OCI-LY1 (cell line): ENCODE measurements around the gene ZNF503.

ENCODE experiments used
- H2AFZ ChIP-seq: fragments of 200-600 bp; sonication (generic), shearing (Covaris generic); 2 replicates; pipeline ENCODE4 v1.6.0; 2014; ENCODE audit warnings: antibody characterized with exemption, mild to moderate bottlenecking, low read length
- H3F3A ChIP-seq: fragments of 200-600 bp; sonication (generic), shearing (Covaris generic); 2 replicates; pipeline ENCODE4 v1.6.0; 2014; ENCODE audit warnings: mild to moderate bottlenecking, antibody characterized with exemption, low read length, moderate library complexity; ENCODE audit not compliant: insufficient read depth
- H3K27ac ChIP-seq: fragments of 200-600 bp; sonication (generic); 2 replicates; pipeline ENCODE4 v1.5.1; 2014; ENCODE audit warnings: low read length, mixed run types, mild to moderate bottlenecking, low read depth; ENCODE audit not compliant: poor library complexity, severe bottlenecking
- H3K27me3 ChIP-seq: fragments of 200-600 bp; sonication (generic); 2 replicates; pipeline ENCODE4 v1.6.0; 2014; ENCODE audit warnings: antibody characterized with exemption, mild to moderate bottlenecking, low read length, moderate library complexity; ENCODE audit not compliant: insufficient read depth
- H3K36me3 ChIP-seq: fragments of 200-600 bp; sonication (generic); 2 replicates; pipeline ENCODE4 v1.6.1; 2014; ENCODE audit warnings: mild to moderate bottlenecking, antibody characterized with exemption, low read length, moderate library complexity, mixed read lengths; ENCODE audit not compliant: insufficient read depth
- H3K4me1 ChIP-seq: fragments of 200-600 bp; sonication (generic); 2 replicates; pipeline ENCODE4 v1.5.1; 2014; ENCODE audit warnings: mild to moderate bottlenecking, low read length, moderate library complexity; ENCODE audit not compliant: insufficient read depth, severe bottlenecking
- H3K4me2 ChIP-seq: fragments of 200-600 bp; sonication (generic), shearing (Covaris generic); 2 replicates; pipeline ENCODE4 v1.6.1; 2014; ENCODE audit warnings: low read length
- H3K4me3 ChIP-seq: fragments of 200-600 bp; sonication (generic); 2 replicates; pipeline ENCODE4 v1.5.1; 2014; ENCODE audit warnings: low read length, low read depth, mild to moderate bottlenecking, mixed read lengths; ENCODE audit not compliant: poor library complexity, severe bottlenecking
- H3K79me2 ChIP-seq: fragments of 200-600 bp; shearing (Covaris generic); 2 replicates; pipeline ENCODE4 v1.6.1; 2016; ENCODE audit warnings: mixed run types, low read length, mixed read lengths; ENCODE audit not compliant: insufficient read depth
- H3K9ac ChIP-seq: fragments of 200-600 bp; sonication (generic), shearing (Covaris generic); 2 replicates; pipeline ENCODE4 v1.6.1; 2014; ENCODE audit warnings: mild to moderate bottlenecking, low read length, mixed read lengths
- H3K9me2 ChIP-seq: fragments of 200-600 bp; sonication (generic), shearing (Covaris generic); 2 replicates; pipeline ENCODE4 v1.6.1; 2014; ENCODE audit warnings: low read depth, mild to moderate bottlenecking, low read length, mixed read lengths
- H3K9me3 ChIP-seq: fragments of 200-600 bp; shearing (Covaris generic); 2 replicates; pipeline ENCODE4 v1.6.1; 2014; ENCODE audit warnings: low read length, mixed read lengths
- H4K20me1 ChIP-seq: fragments of 200-600 bp; sonication (generic), shearing (Covaris generic); 2 replicates; pipeline ENCODE4 v1.6.0; 2016; ENCODE audit warnings: mild to moderate bottlenecking, low read length; ENCODE audit not compliant: insufficient read depth
- EZH2 ChIP-seq: fragments of 200-600 bp; sonication (generic), shearing (Covaris generic); IDR thresholded peaks from 2 replicates; pipeline ENCODE4 v1.8.0; 2017; ENCODE audit warnings: borderline replicate concordance, mixed run types, mild to moderate bottlenecking, antibody characterized with exemption, low read length, moderate library complexity, mixed read lengths
- TF ChIP-seq, protein P1 (sequence below): fragments of 200-600 bp; sonication (generic), shearing (Covaris generic); IDR thresholded peaks from 2 replicates; pipeline ENCODE4 v1.5.1; 2017; ENCODE audit warnings: mild to moderate bottlenecking, antibody characterized with exemption, low read length, moderate library complexity, mixed read lengths

Gene ZNF503

DNA sequence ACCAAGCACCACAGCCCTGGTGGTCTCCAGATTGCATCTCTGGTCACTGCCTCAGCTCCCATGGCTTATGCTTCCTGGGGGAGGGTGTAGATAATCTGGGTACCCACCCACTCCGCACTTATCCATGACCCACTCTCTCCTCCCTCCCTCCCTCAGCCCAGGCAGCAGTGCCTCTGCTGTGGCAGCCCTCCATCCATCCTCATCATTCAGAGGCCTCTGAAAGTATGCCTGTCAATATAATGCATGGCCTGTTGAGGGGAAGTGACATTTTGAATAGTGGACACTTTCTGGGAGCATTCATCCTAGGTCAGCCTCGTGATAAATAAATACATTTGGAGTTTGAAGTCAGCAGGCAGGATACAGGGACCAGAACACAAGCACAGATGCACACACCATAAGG, 23.2 kb downstream of the ZNF503 start:
- no peaks in the 10 kb centered on the region for H3K79me2 ChIP-seq
- no peak overlapping the region for H3K27ac ChIP-seq
- no peaks in the 10 kb centered on the region for H3K27me3 ChIP-seq
- no peaks in the 10 kb centered on the region for H3K36me3 ChIP-seq
- H2AFZ ChIP-seq: no peak overlapping the region
- H3K4me2 ChIP-seq: no peak overlapping the region
- H3K9me3 ChIP-seq: no peaks in the 10 kb centered on the region
- no peak overlapping the region for H3K4me3 ChIP-seq
- no peaks in the 10 kb centered on the region for H3F3A ChIP-seq
- no peaks in the 10 kb centered on the region for H3K9me2 ChIP-seq
- no peaks in the 10 kb centered on the region for H4K20me1 ChIP-seq
- no peak overlapping the region for H3K9ac ChIP-seq
- TF ChIP-seq, protein P1, sequence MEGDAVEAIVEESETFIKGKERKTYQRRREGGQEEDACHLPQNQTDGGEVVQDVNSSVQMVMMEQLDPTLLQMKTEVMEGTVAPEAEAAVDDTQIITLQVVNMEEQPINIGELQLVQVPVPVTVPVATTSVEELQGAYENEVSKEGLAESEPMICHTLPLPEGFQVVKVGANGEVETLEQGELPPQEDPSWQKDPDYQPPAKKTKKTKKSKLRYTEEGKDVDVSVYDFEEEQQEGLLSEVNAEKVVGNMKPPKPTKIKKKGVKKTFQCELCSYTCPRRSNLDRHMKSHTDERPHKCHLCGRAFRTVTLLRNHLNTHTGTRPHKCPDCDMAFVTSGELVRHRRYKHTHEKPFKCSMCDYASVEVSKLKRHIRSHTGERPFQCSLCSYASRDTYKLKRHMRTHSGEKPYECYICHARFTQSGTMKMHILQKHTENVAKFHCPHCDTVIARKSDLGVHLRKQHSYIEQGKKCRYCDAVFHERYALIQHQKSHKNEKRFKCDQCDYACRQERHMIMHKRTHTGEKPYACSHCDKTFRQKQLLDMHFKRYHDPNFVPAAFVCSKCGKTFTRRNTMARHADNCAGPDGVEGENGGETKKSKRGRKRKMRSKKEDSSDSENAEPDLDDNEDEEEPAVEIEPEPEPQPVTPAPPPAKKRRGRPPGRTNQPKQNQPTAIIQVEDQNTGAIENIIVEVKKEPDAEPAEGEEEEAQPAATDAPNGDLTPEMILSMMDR: no peak
- no peak for TF ChIP-seq EZH2
- H3K4me1 ChIP-seq: no peaks in the 10 kb centered on the region

DNA sequence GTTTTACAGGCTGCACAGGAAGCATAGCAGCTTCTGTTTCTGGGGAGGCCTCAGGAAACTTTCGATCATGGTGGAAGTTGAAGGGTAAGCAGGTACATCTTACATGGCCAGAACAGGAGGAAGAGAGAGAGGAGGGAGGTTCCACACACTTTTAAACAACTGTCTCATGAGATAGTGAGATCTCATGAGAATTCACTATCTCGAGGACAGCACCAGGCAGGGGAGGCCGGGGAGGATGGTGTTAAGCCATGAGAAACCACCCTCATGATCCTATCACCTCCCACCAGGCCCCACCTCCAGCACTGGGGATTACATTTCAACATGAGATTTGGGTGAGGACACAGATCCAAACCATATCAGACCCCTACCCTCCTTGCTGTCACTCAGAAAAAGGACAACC, 23.7 kb downstream of the ZNF503 start:
- Histone ChIP-seq H3K4me2 (no peak overlapping the region), H3K27ac (no peak overlapping the region), H3K9me3 (no peaks in the 10 kb centered on the region), H3K27me3 (no peaks in the 10 kb centered on the region), H3K4me3 (no peak overlapping the region), H2AFZ (no peak overlapping the region), H3F3A (no peaks in the 10 kb centered on the region), H3K9ac (no peak overlapping the region), H3K9me2 (no peaks in the 10 kb centered on the region), H3K4me1 (no peaks in the 10 kb centered on the region), H3K79me2 (no peaks in the 10 kb centered on the region), H4K20me1 (no peaks in the 10 kb centered on the region), H3K36me3 (no peaks in the 10 kb centered on the region)
- TF ChIP-seq, protein P1: no peak
- no peak for TF ChIP-seq EZH2

GRCh38 chr10:75375838-75376237, 25.7 kb downstream of the ZNF503 start:
- Histone ChIP-seq H3K4me3 (no peak overlapping the region), H3K36me3 (no peaks in the 10 kb centered on the region), H3K79me2 (no peaks in the 10 kb centered on the region), H3K9ac (no peak overlapping the region), H3K9me2 (no peaks in the 10 kb centered on the region), H3K9me3 (no peaks in the 10 kb centered on the region), H3K4me2 (no peak overlapping the region), H3K4me1 (no peaks in the 10 kb centered on the region), H3K27me3 (no peaks in the 10 kb centered on the region), H3K27ac (no peak overlapping the region), H2AFZ (no peak overlapping the region), H3F3A (no peaks in the 10 kb centered on the region), H4K20me1 (no peaks in the 10 kb centered on the region)
- TF ChIP-seq EZH2: no peak
- TF ChIP-seq, protein P1: no peak
